B cell (primary cell): ENCODE data around the gene ARFGAP2.

Experiments
- EZH2 ChIP-seq: IDR thresholded peaks from 2 replicates; pipeline ENCODE4 v1.6.1; 2012; ENCODE audit warnings: borderline replicate concordance, low read depth, mild to moderate bottlenecking, moderate library complexity, low read length; ENCODE audit not compliant: insufficient read depth, poor library complexity, severe bottlenecking
- TF ChIP-seq, protein P1 (sequence below): fragments of 200-600 bp; IDR thresholded peaks from one replicate; pipeline ENCODE4 v1.8.0; 2022; ENCODE audit warnings: antibody characterized with exemption, mild to moderate bottlenecking

DNA sequence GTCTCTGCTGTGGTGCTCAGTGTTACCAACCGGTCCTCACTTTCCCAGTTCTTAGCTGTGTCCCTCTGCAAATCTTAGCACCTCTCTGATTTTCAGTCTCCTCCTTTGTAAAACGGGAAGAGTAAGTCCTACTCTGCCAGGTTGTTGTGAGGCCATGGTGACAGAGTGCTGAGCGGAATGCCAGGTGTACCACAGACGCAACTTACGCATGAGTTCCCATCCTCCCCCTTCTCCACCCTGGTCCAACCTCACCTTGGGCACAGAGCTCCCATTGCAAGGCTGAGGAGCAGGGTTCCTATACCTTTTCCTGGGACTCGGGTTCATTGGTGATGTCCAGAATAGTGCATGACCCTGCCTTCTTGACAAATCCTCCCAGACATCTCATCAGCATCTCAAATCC lies 30.8 kb upstream of the ARFGAP2 start:
- TF ChIP-seq EZH2: no peak
- TF ChIP-seq, protein P1, sequence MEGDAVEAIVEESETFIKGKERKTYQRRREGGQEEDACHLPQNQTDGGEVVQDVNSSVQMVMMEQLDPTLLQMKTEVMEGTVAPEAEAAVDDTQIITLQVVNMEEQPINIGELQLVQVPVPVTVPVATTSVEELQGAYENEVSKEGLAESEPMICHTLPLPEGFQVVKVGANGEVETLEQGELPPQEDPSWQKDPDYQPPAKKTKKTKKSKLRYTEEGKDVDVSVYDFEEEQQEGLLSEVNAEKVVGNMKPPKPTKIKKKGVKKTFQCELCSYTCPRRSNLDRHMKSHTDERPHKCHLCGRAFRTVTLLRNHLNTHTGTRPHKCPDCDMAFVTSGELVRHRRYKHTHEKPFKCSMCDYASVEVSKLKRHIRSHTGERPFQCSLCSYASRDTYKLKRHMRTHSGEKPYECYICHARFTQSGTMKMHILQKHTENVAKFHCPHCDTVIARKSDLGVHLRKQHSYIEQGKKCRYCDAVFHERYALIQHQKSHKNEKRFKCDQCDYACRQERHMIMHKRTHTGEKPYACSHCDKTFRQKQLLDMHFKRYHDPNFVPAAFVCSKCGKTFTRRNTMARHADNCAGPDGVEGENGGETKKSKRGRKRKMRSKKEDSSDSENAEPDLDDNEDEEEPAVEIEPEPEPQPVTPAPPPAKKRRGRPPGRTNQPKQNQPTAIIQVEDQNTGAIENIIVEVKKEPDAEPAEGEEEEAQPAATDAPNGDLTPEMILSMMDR: no peak
